ENCODE data around the gene AUH. TPM values are rescaled to one million over a fixed set of nuclear protein-coding genes. Genes with fewer than 3 reads are reported as not detected.

The AUH gene, protein sequence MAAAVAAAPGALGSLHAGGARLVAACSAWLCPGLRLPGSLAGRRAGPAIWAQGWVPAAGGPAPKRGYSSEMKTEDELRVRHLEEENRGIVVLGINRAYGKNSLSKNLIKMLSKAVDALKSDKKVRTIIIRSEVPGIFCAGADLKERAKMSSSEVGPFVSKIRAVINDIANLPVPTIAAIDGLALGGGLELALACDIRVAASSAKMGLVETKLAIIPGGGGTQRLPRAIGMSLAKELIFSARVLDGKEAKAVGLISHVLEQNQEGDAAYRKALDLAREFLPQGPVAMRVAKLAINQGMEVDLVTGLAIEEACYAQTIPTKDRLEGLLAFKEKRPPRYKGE
- 8.5 to 12.1 TPM (median 10.4 TPM) in 5 replicates for total RNA-seq (2022; extraction: Qiagen RNA extraction; ENCODE audit: low read depth)

DNA sequence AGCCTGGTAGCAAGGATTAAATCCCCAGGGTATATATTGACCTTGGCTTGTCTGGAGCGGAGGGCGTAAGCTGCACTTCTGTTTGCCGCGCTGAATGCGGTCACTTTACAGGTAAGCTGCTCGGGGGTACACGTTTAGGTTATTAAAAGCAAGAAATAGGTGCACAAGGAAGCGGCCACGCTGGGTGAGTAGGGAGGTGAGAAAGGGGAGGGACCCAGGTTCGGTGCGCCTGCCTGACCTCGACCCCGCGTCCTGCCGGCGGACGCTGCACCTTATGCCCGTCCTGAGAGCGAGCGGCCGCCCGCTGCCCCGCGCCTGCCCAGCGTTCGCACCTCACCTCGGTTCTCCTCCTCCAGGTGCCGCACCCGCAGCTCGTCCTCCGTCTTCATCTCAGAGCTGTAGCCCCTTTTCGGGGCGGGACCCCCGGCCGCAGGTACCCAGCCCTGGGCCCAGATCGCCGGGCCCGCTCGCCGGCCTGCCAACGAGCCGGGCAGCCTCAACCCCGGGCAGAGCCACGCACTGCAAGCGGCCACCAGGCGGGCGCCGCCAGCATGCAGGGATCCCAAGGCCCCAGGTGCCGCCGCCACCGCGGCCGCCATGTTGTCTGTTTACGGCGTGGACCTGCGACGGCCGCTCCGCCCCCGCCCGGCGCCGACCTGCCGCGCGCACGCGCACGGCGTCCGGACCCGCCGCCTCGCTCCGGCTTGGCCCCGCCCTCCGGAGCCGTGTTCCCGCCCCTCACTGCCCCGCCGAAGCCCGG is at the start of gene AUH:
TSS of gene AUH (minus strand) at position 628 of the 760 bp plus-strand sequence. CDS start at position 599, 29 bp downstream.

Other genes with a start within 250 kb of the AUH start
- 9.8 to 13.4 TPM (median 11.1 TPM) in 5 replicates for gene NFIL3, start 61.9 kb upstream of the AUH start, total RNA-seq (2022; extraction: Qiagen RNA extraction; ENCODE audit: low read depth)